Right lobe of liver (tissue), 4 donors: ENCODE results near the gene KCNAB1.
"Not testable (repeated sequence)": the region's sequence is repeated elsewhere in the genome, so short reads cannot be mapped to it uniquely, and the experiment has no call there.

Experiments
- POLR2A ChIP-seq: fragments of 450-650 bp; IDR thresholded peaks from one replicate; pipeline ENCODE4 v1.6.1; 2017; ENCODE audit warnings: antibody characterized with exemption, mild to moderate bottlenecking
- TF ChIP-seq, protein P1 (sequence below), 4 donors: fragments of 200-600 bp in 3 of 4; fragments of 450-650 bp in 1 of 4; IDR thresholded peaks; one replicate each; pipeline versions ENCODE4 v1.5.1 to v1.8.0; 2016 to 2022; ENCODE audit warnings: antibody characterized with exemption in 4 of 4, mild to moderate bottlenecking in 2 of 4
- donor health status: DM: no; HTN: no; CAD: no.
- donor health status: DM: no; HTN: no; CAD: no.
- donor health status: DM: no; HTN: yes; CAD: no.

- TF ChIP-seq, protein P1, sequence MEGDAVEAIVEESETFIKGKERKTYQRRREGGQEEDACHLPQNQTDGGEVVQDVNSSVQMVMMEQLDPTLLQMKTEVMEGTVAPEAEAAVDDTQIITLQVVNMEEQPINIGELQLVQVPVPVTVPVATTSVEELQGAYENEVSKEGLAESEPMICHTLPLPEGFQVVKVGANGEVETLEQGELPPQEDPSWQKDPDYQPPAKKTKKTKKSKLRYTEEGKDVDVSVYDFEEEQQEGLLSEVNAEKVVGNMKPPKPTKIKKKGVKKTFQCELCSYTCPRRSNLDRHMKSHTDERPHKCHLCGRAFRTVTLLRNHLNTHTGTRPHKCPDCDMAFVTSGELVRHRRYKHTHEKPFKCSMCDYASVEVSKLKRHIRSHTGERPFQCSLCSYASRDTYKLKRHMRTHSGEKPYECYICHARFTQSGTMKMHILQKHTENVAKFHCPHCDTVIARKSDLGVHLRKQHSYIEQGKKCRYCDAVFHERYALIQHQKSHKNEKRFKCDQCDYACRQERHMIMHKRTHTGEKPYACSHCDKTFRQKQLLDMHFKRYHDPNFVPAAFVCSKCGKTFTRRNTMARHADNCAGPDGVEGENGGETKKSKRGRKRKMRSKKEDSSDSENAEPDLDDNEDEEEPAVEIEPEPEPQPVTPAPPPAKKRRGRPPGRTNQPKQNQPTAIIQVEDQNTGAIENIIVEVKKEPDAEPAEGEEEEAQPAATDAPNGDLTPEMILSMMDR (IDR thresholded peaks at IDR 0.05): not testable (repeated sequence)
- TF ChIP-seq POLR2A: not testable (repeated sequence)
Measured at GRCh38 chr3:156224046-156224445, 103.7 kb downstream of the KCNAB1 start.
